Peyer's patch (tissue), 4 donors: ENCODE data around the gene CA14. TPM values are rescaled to one million over a fixed set of nuclear protein-coding genes. Genes with fewer than 3 reads are reported as not detected.
"Not testable (repeated sequence)": the region's sequence is repeated elsewhere in the genome, so short reads cannot be mapped to it uniquely, and the experiment has no call there.

Experiments
- DNase-seq, 3 donors: peaks; one replicate each; pipeline ENCODE4 v3.0.0-alpha.2; 2017 to 2019
- H3K27ac ChIP-seq, 4 donors: fragments of 200-600 bp; sonication (generic); one replicate each; pipeline ENCODE4 v1.5.1; 2016 to 2019
- H3K27me3 ChIP-seq, 2 donors: fragments of 200-600 bp; sonication (generic); one replicate each; pipeline ENCODE4 v1.5.1; 2019
- H3K36me3 ChIP-seq, 3 donors: fragments of 200-600 bp; sonication (generic); one replicate each; pipeline ENCODE4 v1.5.1; 2016 to 2019
- H3K4me1 ChIP-seq, 4 donors: fragments of 200-600 bp; sonication (generic); one replicate each; pipeline ENCODE4 v1.5.1; 2016 to 2019
- H3K4me3 ChIP-seq, 4 donors: fragments of 200-600 bp; sonication (generic); 1 replicate in 3 of 4; 2 replicates in 1 of 4; pipeline ENCODE4 v1.5.1; 2016 to 2019; ENCODE audit warnings: mild to moderate bottlenecking in 1 of 4
- H3K9me3 ChIP-seq, 4 donors: fragments of 200-600 bp; sonication (generic); one replicate each; pipeline ENCODE4 v1.5.1; 2016 to 2019; ENCODE audit warnings: mild to moderate bottlenecking in 1 of 4
- POLR2A ChIP-seq, 2 donors: fragments of 450-650 bp; IDR thresholded peaks; one replicate each; pipeline ENCODE4 v1.5.1; 2017; ENCODE audit warnings: antibody characterized with exemption in 2 of 2, mild to moderate bottlenecking in 2 of 2, moderate library complexity in 2 of 2
- total RNA-seq, 4 donors: library from RNA; depleted of rRNA; stranded (reverse); fragments of >200 nt; gene quantifications; one replicate each; pipeline ENCODE4 v1.1.0, GENCODE V29; 2016
- TF ChIP-seq, protein P1 (sequence below), 6 experiments: fragments of 450-650 bp in 4 of 6; fragments of 200-600 bp in 2 of 6; sonication (generic) in 1 of 6; IDR thresholded peaks; one replicate each; pipeline ENCODE4 v1.5.1; 2017 to 2019; ENCODE audit warnings: antibody characterized with exemption in 6 of 6, mild to moderate bottlenecking in 3 of 6, moderate library complexity in 1 of 6

CA14 gene
- total RNA-seq: not detected

GRCh38 chr1:150257624-150258585, at the start of gene CA14:
Gene CA14 (plus strand): TSS chr1:150257774. CDS start chr1:150258129, 355 bp downstream.
- no peak for DNase-seq
- Histone ChIP-seq H3K4me1 (peaks cover 0 to 17% (median 2%) of the 10 kb centered on the region in 4 donors), H3K27ac (no peak within 1 kb of the TSS), H3K36me3 (no peaks in the 10 kb centered on the region), H3K9me3 (no peaks in the 10 kb centered on the region), H3K27me3 (no peaks in the 10 kb centered on the region), H3K4me3 (no peak within 1 kb of the TSS)
- TF ChIP-seq, protein P1, sequence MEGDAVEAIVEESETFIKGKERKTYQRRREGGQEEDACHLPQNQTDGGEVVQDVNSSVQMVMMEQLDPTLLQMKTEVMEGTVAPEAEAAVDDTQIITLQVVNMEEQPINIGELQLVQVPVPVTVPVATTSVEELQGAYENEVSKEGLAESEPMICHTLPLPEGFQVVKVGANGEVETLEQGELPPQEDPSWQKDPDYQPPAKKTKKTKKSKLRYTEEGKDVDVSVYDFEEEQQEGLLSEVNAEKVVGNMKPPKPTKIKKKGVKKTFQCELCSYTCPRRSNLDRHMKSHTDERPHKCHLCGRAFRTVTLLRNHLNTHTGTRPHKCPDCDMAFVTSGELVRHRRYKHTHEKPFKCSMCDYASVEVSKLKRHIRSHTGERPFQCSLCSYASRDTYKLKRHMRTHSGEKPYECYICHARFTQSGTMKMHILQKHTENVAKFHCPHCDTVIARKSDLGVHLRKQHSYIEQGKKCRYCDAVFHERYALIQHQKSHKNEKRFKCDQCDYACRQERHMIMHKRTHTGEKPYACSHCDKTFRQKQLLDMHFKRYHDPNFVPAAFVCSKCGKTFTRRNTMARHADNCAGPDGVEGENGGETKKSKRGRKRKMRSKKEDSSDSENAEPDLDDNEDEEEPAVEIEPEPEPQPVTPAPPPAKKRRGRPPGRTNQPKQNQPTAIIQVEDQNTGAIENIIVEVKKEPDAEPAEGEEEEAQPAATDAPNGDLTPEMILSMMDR (IDR thresholded peaks at IDR 0.05): no peak
- no peak for TF ChIP-seq POLR2A (IDR thresholded peaks at IDR 0.05)

DNA sequence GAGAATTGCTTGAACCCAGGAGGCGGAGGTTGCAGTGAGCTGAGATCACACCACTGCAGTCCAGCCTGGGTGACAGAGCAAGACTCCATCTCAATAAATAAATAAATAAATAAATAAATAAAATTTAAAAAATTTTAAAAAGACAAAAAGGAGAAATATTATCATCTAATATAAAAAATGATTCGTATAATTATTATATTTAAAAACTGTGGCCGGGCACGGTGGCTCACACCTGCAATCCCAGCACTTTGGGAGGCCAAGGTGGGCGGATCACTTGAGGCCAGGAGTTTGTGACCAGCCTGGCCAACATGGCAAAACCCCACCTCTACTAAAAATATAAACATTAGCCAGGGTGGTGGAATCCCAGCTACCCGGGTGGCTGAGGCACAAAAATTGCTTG, 49.1 kb upstream of the CA14 start:
- H3K4me3 ChIP-seq, H3K9me3 ChIP-seq, H3K4me1 ChIP-seq, H3K36me3 ChIP-seq, H3K27ac ChIP-seq, DNase-seq, H3K27me3 ChIP-seq: not testable (repeated sequence)

DNA sequence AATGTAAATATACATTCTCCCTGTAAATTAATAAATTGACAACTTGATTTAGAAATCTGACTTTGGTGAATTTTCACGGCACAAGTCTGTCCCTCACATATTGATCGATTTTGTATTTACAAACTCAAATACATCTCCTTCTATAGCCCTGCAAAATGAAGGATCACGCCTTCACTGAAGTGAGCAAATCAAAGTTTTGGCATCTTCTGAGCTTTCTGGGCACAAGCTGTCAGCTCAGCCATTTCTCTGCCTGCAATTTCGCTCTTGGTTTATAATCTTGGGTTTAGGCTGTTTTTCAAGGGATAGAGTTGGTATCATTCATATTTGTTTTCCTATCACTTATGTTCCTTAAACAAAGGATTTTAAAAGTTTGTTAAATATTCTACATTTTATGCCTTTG, 47.5 kb upstream of the CA14 start:
- no peaks in the 10 kb centered on the region for H3K4me1 ChIP-seq
- no peaks in the 10 kb centered on the region for H3K36me3 ChIP-seq
- TF ChIP-seq POLR2A (IDR thresholded peaks at IDR 0.05): no peak
- TF ChIP-seq, protein P1 (IDR thresholded peaks at IDR 0.05): no peak

DNA sequence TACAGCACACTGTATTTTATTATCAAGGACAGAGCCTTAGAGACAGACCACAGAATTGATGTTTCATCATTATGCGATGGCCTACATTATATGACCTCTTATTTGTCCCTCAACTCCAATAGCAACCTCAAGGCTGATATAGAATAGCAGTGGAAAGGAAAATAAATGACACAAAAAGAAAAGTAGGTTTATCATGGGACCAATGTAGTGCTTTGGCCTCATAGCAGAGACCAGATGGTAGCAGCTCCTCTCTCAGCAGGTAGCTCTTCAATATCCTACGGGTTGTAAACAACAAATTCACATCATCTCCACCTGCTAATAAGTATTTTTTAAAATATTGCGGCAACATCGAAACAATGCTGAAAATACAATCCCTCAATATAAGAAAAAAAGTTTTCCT, 46.9 kb upstream of the CA14 start:
- Histone ChIP-seq H3K36me3 (no peaks in the 10 kb centered on the region), H3K9me3 (no peaks in the 10 kb centered on the region), H3K27ac (no peak overlapping the region), H3K4me3 (no peak overlapping the region), H3K27me3 (no peaks in the 10 kb centered on the region), H3K4me1 (no peaks in the 10 kb centered on the region)
- TF ChIP-seq POLR2A (IDR thresholded peaks at IDR 0.05): no peak
- TF ChIP-seq, protein P1 (IDR thresholded peaks at IDR 0.05): no peak
- DNase-seq: no peak

More for the DNA sequence above, 47.5 kb upstream of the CA14 start:
- no peak overlapping the region for H3K27ac ChIP-seq
- no peaks in the 10 kb centered on the region for H3K27me3 ChIP-seq
- H3K9me3 ChIP-seq: no peaks in the 10 kb centered on the region
- H3K4me3 ChIP-seq: no peak overlapping the region
- DNase-seq: no peak

DNA sequence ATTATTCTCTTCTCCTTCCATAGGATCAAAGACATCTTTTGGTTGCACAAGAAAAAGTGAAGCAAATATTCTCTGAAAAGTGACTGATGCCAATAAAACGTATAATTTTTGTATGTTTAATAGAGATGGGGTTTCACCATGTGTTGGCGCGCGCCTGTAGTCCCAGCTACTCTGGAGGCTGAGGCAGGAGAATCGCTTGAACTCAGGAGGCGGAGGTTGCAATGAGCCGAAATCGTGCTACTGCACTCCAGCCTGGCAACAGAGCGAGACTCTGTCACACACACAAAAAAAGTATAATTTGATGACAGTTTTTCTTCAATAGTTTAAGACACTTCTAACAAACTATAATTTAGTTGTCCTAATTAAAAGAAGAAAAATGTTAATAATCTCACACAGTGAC, 45.5 kb upstream of the CA14 start:
- H3K9me3 ChIP-seq: no peaks in the 10 kb centered on the region
- no peaks in the 10 kb centered on the region for H3K36me3 ChIP-seq
- no peaks in the 10 kb centered on the region for H3K27me3 ChIP-seq
- H3K27ac ChIP-seq: no peak overlapping the region
- H3K4me1 ChIP-seq: no peaks in the 10 kb centered on the region
- TF ChIP-seq, protein P1 (IDR thresholded peaks at IDR 0.05): no peak
- no peak for TF ChIP-seq POLR2A (IDR thresholded peaks at IDR 0.05)
- H3K4me3 ChIP-seq: no peak overlapping the region
- DNase-seq: no peak
